ENCODE data around the gene BTNL9.

The BTNL9 gene

GRCh38 chr5:181058786-181059296 lies 18.8 kb downstream of the BTNL9 start:
- no peak for TF ChIP-seq CTCF (conservative IDR thresholded peaks at IDR 0.05)
- no peak overlapping the region for H3K27ac ChIP-seq

- TF ChIP-seq CTCF (conservative IDR thresholded peaks at IDR 0.05), result no peak
- no peak overlapping the region for H3K27ac ChIP-seq
These were observed 19.5 kb downstream of the BTNL9 start for GRCh38 chr5:181059297-181060230.

- no peak for TF ChIP-seq CTCF (conservative IDR thresholded peaks at IDR 0.05)
- no peak overlapping the region for H3K27ac ChIP-seq
These were observed 20.1 kb downstream of the BTNL9 start for GRCh38 chr5:181060231-181060590.

- H3K27ac ChIP-seq, result no peak overlapping the region
- no peak for TF ChIP-seq CTCF (conservative IDR thresholded peaks at IDR 0.05)
These were observed 20.9 kb downstream of the BTNL9 start for GRCh38 chr5:181060924-181061323.

GRCh38 chr5:181061645-181062044 lies 21.6 kb downstream of the BTNL9 start:
- TF ChIP-seq CTCF (conservative IDR thresholded peaks at IDR 0.05), result no peak

GRCh38 chr5:181062631-181063030 lies 22.6 kb downstream of the BTNL9 start:
- no peak for TF ChIP-seq CTCF (conservative IDR thresholded peaks at IDR 0.05)
- no peak overlapping the region for H3K27ac ChIP-seq

More at GRCh38 chr5:181061645-181062044, 21.6 kb downstream of the BTNL9 start:
- no peak overlapping the region for H3K27ac ChIP-seq

- TF ChIP-seq CTCF (conservative IDR thresholded peaks at IDR 0.05), result no peak
- no peak overlapping the region for H3K27ac ChIP-seq
These were observed 23.4 kb downstream of the BTNL9 start for GRCh38 chr5:181063514-181063913.

Data from VCaP (cell line).